Lower leg skin (tissue), 3 donors: ENCODE results near the gene NNAT.
"Not testable (repeated sequence)": the region's sequence is repeated elsewhere in the genome, so short reads cannot be mapped to it uniquely, and the experiment has no call there.

Source experiments
- POLR2A ChIP-seq, 2 donors: fragments of 450-650 bp; IDR thresholded peaks; one replicate each; pipeline ENCODE4 v1.6.1; 2016 to 2017; ENCODE audit warnings: antibody characterized with exemption in 2 of 2, mild to moderate bottlenecking in 1 of 2, moderate library complexity in 1 of 2
- TF ChIP-seq, protein P1 (sequence below), 3 donors: fragments of 450-650 bp; IDR thresholded peaks; one replicate each; pipeline ENCODE4 v1.5.1; 2016; ENCODE audit warnings: antibody characterized with exemption in 3 of 3, mild to moderate bottlenecking in 3 of 3, moderate library complexity in 2 of 3

GRCh38 chr20:37554721-37555298 lies 33.8 kb downstream of the NNAT start:
- TF ChIP-seq, protein P1, sequence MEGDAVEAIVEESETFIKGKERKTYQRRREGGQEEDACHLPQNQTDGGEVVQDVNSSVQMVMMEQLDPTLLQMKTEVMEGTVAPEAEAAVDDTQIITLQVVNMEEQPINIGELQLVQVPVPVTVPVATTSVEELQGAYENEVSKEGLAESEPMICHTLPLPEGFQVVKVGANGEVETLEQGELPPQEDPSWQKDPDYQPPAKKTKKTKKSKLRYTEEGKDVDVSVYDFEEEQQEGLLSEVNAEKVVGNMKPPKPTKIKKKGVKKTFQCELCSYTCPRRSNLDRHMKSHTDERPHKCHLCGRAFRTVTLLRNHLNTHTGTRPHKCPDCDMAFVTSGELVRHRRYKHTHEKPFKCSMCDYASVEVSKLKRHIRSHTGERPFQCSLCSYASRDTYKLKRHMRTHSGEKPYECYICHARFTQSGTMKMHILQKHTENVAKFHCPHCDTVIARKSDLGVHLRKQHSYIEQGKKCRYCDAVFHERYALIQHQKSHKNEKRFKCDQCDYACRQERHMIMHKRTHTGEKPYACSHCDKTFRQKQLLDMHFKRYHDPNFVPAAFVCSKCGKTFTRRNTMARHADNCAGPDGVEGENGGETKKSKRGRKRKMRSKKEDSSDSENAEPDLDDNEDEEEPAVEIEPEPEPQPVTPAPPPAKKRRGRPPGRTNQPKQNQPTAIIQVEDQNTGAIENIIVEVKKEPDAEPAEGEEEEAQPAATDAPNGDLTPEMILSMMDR (IDR thresholded peaks at IDR 0.05) = not testable (repeated sequence)
- not testable (repeated sequence) for TF ChIP-seq POLR2A (IDR thresholded peaks at IDR 0.05)
